NCI-H510A (cell line): ENCODE results near the gene PLEKHN1.

Source experiments
- DNase-seq: peaks from one replicate; lab custom pipeline; 2025; lab: John Stamatoyannopoulos, UW

PLEKHN1 gene

DNA sequence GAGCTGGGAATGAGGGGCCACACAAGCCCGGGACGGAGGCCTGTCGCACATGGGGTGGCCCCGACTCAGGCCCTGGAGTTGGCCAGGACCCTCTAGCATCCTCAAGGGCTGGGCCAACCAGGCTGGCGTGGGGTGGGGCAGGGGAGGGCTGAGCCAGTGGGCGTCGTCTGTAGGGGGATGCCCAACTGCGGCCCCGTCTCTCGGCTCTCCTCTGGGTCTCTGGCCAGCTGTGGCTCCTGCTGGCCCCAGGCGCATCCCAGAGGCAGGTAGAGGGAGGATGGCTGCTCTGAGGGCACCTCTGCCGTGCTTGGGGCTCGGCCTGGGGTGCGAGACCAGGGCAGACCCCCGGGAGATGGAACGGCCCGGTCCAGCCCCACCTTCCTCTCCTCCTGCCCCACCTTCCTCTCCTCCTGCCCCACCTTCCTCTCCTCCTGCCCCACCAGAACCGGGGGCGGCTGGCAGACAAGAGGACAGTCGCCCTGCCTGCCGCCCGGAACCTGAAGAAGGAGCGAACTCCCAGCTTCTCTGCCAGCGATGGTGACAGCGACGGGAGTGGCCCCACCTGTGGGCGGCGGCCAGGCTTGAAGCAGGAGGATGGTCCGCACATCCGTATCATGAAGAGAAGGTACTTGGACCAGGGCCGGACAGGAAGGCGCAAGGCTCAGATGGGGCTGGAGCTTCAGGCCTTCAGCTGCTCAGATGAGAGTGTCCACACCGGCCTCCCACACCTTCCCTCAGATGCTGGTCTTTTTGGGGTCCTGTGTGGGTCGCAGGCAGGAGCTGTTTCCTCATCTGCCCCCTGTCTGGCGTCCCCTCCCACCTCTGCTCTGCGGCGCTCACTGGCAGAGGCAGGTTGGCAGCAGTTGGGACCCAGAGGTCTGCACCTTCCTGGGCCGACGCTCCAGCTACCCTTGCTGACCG lies 36.3 kb upstream of the PLEKHN1 start:
- DNase-seq: no peak

- DNase-seq: no peak
Measured at GRCh38 chr1:930633-931138, 35.6 kb upstream of the PLEKHN1 start.

DNA sequence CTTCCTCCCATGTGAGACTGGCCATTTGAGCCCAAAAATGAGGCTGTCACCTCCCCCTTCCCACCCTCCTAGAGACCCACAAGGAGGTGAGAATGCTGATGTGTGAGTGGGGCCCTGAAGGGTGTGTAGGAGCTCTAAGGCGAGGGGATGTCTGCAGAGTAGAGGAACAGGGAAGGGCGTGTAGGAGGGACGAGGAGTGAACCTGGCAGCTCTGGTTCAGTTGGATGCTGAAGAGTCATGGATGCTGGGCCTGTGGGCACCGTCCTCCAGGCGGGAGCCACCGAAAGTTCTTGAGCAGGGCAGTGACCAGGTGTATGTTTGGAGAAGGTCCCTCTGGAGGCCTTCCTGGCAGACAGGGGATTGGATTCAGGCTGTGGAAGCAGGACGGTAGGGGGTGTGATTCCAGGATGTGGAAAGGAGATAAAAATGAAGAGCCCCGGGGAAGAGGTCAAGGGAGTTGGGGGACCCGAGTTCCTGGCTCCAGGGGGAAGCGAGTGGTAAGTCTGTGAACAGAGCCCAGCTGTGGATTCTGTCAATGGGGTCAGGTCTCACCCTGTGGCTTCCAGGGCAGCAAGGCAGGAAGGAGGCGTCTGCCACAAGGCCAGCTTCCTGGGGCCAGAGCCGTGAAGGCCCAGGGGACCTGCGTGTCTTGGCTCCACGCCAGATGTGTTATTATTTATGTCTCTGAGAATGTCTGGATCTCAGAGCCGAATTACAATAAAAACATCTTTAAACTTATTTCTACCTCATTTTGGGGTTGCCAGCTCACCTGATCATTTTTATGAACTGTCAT lies 34.7 kb upstream of the PLEKHN1 start:
- DNase-seq: no peak

DNA sequence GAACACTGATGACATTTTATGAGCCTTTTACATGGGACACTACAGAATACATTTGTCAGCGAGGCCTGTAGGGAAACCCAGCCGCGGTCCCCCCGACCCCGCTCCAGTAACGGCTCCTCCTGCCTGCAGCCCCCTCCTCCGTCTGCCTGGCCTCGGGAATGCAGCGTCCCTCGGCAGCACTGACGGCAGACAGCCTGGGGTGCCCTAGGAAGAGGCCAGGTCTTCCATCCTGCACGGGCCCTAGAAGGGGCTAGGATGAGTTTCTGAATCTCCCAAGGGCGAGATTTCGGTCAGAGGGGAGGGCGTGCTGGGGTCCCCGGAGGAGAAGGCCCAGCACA lies 34.1 kb upstream of the PLEKHN1 start:
- no peak for DNase-seq

- no peak for DNase-seq
Measured at GRCh38 chr1:932776-933602, 33.3 kb upstream of the PLEKHN1 start.

DNA sequence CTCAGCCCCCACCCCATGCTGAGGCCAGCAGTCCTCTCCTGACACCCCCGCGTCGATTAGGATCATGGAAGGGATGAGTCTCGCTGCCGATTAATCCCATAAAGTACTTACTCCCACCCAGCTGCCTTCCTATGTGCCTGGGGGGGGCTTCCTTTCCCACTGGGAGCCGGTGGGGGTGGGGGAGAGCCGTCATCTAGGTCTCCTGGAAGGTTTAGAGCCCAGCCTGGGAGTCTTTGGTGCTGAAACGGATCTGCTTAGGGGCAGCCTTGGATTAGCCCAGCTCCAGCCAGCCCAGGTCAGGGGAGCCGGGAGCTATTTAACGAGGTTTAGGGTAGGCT lies 32.7 kb upstream of the PLEKHN1 start:
- no peak for DNase-seq

GRCh38 chr1:934991-935750 lies 31.1 kb upstream of the PLEKHN1 start:
- DNase-seq: no peak

DNA sequence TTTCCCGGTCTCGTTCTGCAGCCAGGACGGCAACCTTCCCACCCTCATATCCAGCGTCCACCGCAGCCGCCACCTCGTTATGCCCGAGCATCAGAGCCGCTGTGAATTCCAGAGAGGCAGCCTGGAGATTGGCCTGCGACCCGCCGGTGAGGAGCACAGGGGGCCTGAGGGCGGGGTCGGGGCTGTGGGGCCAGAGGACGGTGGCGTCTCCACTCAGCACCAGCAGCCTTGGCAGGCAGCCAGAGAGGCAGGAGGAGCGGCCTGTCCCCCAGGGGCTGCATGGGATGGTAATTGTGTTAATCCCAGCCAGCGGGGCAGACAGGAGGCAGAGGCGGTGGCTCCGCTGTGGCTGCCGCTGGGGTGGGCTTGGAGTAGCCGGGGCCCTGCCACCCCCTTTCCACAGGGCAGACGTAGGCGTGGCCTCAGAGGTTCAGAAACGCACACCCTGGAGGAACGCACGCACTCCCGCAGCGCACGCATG lies 30.5 kb upstream of the PLEKHN1 start:
- DNase-seq: no peak

DNA sequence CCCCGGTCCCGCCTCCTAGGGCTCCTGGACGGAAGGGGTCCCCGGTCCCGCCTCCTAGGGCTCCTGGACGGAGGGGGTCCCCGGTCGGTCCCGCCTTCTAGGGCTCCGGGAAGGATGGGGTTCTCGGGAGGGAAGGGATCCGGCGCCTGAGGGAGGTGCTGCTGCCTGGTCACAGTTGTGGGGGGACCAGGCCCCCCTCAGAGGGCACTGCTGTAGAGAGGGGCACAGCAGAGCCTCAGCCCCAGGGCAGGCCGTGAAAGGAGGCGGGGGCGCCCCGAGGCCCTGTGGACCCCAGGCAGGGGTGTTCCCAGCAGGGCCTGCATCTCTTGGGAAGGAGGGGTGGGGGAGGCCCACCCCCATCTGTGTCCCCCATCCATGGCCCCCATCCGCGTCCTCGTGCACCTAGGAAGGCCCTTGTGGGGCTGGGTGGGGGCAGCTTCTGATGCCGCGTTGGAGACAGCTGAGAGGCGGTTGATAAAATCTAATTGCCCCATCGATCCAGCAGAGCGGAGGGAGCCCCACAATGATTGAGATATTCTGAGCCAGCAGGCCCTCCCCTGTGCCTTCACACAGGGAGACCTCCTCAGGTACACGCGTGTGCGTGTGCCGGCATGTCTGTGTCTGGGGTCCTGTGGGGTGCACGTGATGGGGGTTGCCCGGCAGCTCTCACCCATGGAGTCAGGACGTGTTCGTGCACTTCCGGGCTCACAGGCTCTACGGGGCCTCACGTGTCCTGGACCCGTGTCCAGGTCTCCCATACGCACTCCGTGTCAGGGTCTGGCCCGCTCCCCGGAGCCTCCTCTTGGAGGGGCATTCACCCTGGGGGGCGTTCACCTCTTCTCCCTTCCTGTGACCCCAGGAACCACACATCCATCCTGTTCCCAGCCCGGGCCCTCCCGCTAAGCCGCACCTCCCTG lies 29.7 kb upstream of the PLEKHN1 start:
- no peak for DNase-seq

DNA sequence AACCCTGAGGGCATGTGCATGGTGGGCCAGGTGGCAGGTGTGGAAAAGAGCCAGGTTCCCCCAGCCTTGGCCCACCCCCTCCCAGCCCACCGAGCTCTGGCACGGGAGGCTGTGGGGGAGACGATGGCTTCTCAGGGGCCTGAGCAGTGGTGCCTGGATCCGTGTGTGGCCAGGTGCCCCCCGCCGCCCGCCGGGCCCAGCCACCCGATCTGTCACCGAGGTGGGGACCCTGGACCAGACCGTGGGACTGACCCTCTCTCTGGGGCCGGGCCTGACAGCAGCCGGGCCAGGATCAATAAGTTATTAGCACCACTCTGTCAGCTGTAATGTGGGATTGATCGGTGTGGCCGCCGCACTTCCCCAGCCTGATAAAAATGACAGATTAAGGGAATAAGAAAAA lies 28.8 kb upstream of the PLEKHN1 start:
- no peak for DNase-seq

GRCh38 chr1:938088-938683 lies 28.1 kb upstream of the PLEKHN1 start:
- DNase-seq: no peak

DNA sequence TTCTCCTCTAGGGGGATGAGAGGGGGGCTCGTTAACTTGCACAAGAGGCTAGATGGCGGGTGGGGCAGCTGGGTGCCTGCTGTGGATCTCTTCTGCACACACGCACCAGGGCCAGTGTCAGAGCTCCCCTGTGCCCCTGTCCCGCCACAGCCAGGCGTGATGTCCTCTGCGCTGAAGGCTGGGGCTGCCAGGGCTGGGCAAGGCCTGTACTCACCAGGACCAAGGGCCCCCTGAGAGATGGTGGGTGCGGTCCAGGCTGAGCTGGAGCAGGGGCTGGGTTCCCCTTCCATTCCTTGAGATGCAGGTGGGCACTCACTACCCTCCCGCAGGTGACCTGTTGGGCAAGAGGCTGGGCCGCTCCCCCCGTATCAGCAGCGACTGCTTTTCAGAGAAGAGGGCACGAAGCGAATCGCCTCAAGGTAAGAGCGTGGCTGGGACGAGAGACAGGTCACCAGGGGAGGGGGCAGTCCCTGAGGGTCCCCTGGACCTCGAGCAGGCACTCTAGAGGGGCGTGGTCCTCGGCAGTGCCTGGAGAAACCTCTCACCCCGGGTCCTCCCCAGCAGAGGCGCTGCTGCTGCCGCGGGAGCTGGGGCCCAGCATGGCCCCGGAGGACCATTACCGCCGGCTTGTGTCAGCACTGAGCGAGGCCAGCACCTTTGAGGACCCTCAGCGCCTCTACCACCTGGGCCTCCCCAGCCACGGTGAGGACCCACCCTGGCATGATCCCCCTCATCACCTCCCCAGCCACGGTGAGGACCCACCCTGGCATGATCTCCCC lies 27.4 kb upstream of the PLEKHN1 start:
- DNase-seq: no peak

- no peak for DNase-seq
Measured at GRCh38 chr1:939511-940106, 26.7 kb upstream of the PLEKHN1 start.

DNA sequence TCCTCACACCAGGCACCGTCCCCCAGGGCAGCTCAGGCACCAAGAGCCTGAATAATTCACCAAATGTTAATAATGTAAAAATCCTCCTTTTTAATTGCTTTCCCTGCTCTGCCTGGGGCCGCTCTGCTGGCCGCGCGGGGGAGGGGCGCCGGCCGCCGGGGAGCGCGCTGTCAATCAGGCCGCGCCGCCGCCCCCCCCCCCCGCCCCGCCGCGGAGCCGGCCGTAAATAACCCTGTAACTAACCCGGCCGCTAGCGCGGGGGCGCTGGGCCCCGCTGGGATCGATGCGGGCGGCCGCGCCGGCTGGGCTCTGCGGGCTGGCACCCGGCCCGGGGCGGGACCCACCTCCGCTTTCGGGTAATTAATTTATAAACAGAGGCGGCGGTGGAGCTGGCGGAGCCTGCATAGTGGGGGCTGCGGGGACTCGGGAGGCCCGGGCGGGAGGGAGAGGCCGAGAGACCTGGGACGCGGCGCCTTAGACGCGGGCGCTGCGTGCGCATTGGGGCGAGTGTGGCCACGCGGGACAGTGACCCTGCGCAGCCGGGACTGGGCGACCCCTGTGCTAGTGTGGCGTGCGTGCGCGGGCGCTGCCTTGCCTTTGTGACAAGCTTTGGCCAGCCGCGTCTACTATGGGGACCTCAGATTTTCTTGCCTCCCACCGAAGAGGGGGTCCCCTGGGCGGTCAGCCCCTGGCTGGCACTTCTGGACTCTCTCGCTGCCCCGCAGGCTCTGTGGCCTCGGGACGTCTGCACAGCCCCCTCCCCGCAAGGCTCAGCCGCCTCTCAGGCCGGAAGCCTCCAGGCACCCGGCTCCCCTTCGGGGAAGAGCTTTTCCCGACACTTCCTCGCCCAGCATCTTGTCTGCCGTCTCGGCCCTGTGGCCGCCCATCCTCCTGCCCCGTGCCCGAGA lies 25.9 kb upstream of the PLEKHN1 start:
- no peak for DNase-seq

DNA sequence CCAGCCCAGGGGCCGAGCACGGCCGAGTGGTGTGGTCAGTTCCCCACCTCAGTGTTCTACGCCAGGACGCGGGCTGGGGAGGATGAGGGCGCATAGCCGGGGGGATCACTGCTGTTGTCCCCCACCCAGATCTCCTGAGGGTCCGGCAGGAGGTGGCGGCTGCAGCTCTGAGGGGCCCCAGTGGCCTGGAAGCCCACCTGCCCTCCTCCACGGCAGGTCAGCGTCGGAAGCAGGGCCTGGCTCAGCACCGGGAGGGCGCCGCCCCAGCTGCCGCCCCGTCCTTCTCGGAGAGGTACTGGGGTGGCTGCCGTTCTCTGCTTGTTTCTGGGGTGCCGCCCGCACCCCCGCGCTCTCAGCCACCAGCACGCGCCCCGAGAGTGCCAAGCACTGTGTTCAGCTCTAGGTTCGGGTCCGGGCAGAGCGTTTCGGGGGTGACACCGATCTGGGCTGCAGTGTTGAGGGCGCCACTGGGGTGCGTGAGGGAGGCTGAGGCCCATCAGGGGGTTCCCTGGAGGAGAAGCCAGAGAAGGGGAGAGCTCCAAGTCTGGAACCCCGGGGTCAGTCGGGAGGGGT lies 25.2 kb upstream of the PLEKHN1 start:
- DNase-seq: no peak

DNA sequence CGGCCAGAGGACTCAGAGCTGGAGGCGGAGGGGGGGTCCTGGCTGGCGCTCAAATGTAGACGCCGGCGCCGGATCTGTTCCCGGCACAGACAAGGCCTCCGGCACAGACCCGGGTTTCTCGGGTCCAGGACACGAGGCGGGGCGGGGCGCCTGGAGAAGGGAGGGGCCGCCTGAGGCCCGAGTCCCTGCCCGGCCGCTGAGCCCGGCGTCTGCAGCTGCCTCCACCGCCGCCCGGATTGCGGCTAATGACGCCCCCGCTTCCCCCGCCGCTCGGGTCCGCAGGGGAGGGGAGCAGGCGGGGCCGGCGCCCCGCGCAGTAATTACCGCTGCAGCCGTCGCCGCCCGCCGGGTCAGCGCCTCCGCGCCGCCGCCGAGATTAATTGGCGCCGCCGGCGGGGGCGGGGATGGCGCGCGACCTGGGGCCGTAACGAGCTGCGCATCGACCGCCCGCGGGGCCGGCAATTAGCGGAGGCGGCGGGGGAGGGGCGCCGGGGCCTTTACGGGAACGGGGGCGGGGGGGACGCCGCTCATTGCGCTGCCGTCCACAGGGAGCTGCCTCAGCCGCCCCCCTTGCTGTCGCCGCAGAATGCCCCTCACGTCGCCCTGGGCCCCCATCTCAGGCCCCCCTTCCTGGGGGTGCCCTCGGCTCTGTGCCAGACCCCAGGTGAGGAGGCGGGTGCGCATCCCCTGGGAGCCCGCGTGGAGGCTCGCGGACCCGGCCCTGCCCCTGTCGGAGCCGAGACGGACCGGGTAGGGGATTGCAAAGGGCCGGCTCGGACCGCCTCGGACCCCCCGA lies 24.5 kb upstream of the PLEKHN1 start:
- peak; percentile 85 for DNase-seq
